Psoas muscle (tissue), 8 donors: ENCODE data around the gene ETDB. TPM values are rescaled to one million over a fixed set of nuclear protein-coding genes. Genes with fewer than 3 reads are reported as not detected.
"Not testable (repeated sequence)": the region's sequence is repeated elsewhere in the genome, so short reads cannot be mapped to it uniquely, and the experiment has no call there.

Experiments used
- ATAC-seq, 4 donors: fragments of 200-7000 bp; cut with Tn5 transposase; one replicate each; pipeline ENCODE4 v1.9.1; 2020; ENCODE audit warnings: moderate library complexity in 3 of 4, mild to moderate bottlenecking in 2 of 4
- DNase-seq, 2 donors: peaks; one replicate each; pipeline ENCODE4 v3.0.0-alpha.2; 2020
- H3K27ac ChIP-seq: fragments of 200-600 bp; one replicate; pipeline ENCODE4 v1.8.0; 2022
- H3K27me3 ChIP-seq, 3 donors: fragments of 200-600 bp in 1 of 3; one replicate each; pipeline versions ENCODE4 v1.6.1 to v1.8.0; 2013 to 2022; ENCODE audit warnings: low read length in 2 of 3, mild to moderate bottlenecking in 2 of 3, moderate library complexity in 1 of 3; ENCODE audit not compliant: insufficient read depth in 3 of 3
- H3K36me3 ChIP-seq, 2 donors: fragments of 200-600 bp in 1 of 2; one replicate each; pipeline versions ENCODE4 v1.6.1 to v1.8.0; 2013 to 2022; ENCODE audit warnings: low read depth in 1 of 2, mild to moderate bottlenecking in 1 of 2, moderate library complexity in 1 of 2; ENCODE audit not compliant: insufficient read depth in 1 of 2
- H3K4me1 ChIP-seq: fragments of 200-600 bp; one replicate; pipeline ENCODE4 v1.8.0; 2022
- H3K4me3 ChIP-seq: fragments of 200-600 bp; one replicate; pipeline ENCODE4 v1.8.0; 2022; ENCODE audit warnings: mild to moderate bottlenecking
- H3K9me3 ChIP-seq: fragments of 200-600 bp; one replicate; pipeline ENCODE4 v1.8.0; 2022
- WGBS, 3 donors: extraction: QIAGEN DNeasy Blood & Tissue Kit; methylation state at CpG; one replicate each; pipeline versions ENCODE4 v1.1.6 to v1.1.7; 2013; 5-methylcytosine and 5-hydroxymethylcytosine counted together
- intact Hi-C, 2 donors: fragments of 100-400 bp; cut with DNase I; formaldehyde crosslinking; loops; one replicate each; pipeline versions ENCODE4 v1.11.0 to v1.14.2; 2022
- long read RNA-seq, 2 donors: library from polyadenylated mRNA; unstranded; transcript quantifications; one replicate each; pipeline ENCODE4 v2.0.0, GENCODE V29; 2021
- polyA plus RNA-seq, 3 donors: library from polyadenylated mRNA; stranded (reverse); fragments of 200-250 nt; gene quantifications; one replicate each; pipeline ENCODE4 v1.2.3, GENCODE V29; 2013
- total RNA-seq, 4 donors: library from RNA; stranded (reverse); fragmentation: NEBNext Ultra II Directional in 2 of 4; extraction: Animal tissue kit (Norgen Biotek cat#: 25700) in 2 of 4; gene quantifications; one replicate each; pipeline versions ENCODE4 v1.2.1 to v1.2.4, GENCODE V29; 2021 to 2023
- TF ChIP-seq, protein P1 (sequence below): fragments of 200-600 bp; IDR thresholded peaks from one replicate; pipeline ENCODE4 v1.8.0; 2022; ENCODE audit warnings: antibody characterized with exemption
- donor health status: healthy with polysubstance abuse.
- donor health status: DM: no; HTN: no; CAD: no; lungs with moderate emphysema.
- donor health status: Bipolar disorder and iron deficiency.
- donor health status: healthy.
- donor health status: DM: yes; HTN: yes; CAD: no.
- donor health status: DM: no; HTN: no; CAD: no.
- donor health status: DM: no; HTN: no; CAD: no.
- donor health status: DM: yes; HTN: yes; CAD: no.

ETDB gene
- total RNA-seq (not detected), polyA plus RNA-seq (not detected)
- long read RNA-seq, donor 1 = 0 reads
- long read RNA-seq, donor 2 = 0 reads

DNA sequence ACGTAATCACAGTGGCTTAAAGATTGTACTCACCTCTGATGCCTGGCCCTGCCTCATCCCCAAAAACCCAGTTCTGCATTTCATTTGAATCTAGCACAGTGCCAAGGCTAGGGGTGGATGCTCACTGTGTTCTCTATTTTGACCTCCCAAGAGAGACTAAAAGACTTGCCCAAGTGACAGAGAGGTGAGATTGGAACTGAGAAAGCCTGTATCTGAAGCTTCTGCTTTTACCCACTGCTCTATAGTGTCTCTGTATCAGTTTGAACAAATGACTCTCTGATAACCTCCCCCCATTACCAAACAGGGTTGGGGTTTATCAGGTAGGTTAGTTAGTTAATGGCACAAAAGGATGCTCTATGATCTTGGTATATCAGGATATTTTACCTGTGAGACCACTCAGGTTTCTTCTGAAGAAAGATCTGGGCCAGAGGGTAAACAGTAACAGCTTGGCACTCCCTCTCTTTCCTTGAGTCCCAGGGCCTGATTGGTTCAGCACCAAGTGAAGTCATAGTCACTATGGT lies at the start of gene ETDB:
Gene ETDB, minus strand, starts transcription at position 471 of the 521 bp plus-strand sequence. CDS start 1,265 bp downstream, outside the sequence.
- no CpG with 5 or more reads among the region's 1 CpG for WGBS, 3 donors
- not testable (repeated sequence) for H3K4me1 ChIP-seq

DNA sequence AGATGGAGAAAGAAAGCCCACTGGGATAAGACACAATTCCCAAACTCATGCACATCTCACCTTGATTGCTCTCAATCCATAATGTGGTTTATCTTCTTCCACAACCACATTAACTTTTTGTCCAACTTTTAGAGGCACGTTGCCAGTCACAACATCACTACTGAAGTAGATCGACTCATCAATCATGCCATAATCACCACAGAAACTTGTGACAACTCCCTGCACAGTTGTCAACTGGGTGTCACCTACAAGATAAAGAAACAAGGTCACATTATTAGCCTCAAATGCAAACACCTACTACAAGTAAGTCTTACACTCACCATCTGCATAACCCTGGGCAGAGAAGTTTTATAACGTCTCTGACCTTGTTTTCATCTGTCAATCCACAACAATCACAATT lies 49.2 kb upstream of the ETDB start:
- H3K27ac ChIP-seq, H3K4me3 ChIP-seq, ATAC-seq, H3K36me3 ChIP-seq, DNase-seq, H3K4me1 ChIP-seq, intact Hi-C loops, H3K27me3 ChIP-seq, H3K9me3 ChIP-seq: not testable (repeated sequence)
- WGBS, 3 donors = 67 to 80% (median 76%) methylated on average over 3 of the region's 3 CpGs

More for the DNA sequence above, at the start of gene ETDB:
- H3K27me3 ChIP-seq, H3K4me3 ChIP-seq, H3K27ac ChIP-seq, H3K9me3 ChIP-seq, H3K36me3 ChIP-seq, ATAC-seq, intact Hi-C loops, DNase-seq: not testable (repeated sequence)

DNA sequence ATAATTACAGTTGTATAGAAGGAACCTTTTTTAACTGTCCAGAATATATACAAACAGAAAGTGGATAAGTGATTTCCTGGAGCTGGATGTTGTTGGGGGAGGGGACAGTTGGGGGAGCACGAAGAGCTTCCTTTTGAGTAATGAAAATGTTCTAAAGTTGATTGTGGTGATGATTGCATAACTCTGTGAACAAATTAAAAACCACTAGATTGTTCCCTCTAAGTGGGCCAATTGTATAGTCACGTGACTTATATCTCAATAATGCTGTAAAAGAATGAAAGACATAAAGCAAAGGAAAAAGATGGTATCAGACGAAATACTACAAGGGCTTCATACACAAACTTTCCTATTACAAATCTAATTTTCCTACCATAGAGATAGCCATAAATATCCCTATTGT lies 48.2 kb upstream of the ETDB start:
- TF ChIP-seq, protein P1, sequence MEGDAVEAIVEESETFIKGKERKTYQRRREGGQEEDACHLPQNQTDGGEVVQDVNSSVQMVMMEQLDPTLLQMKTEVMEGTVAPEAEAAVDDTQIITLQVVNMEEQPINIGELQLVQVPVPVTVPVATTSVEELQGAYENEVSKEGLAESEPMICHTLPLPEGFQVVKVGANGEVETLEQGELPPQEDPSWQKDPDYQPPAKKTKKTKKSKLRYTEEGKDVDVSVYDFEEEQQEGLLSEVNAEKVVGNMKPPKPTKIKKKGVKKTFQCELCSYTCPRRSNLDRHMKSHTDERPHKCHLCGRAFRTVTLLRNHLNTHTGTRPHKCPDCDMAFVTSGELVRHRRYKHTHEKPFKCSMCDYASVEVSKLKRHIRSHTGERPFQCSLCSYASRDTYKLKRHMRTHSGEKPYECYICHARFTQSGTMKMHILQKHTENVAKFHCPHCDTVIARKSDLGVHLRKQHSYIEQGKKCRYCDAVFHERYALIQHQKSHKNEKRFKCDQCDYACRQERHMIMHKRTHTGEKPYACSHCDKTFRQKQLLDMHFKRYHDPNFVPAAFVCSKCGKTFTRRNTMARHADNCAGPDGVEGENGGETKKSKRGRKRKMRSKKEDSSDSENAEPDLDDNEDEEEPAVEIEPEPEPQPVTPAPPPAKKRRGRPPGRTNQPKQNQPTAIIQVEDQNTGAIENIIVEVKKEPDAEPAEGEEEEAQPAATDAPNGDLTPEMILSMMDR = no peak
- H3K27ac ChIP-seq = no peak overlapping the region
- intact Hi-C loops = no loop called here
- H3K9me3 ChIP-seq = no peaks in the 10 kb centered on the region
- no peak overlapping the region for H3K4me3 ChIP-seq
- H3K27me3 ChIP-seq = no peaks in the 10 kb centered on the region
- DNase-seq = no peak
- no peaks in the 10 kb centered on the region for H3K36me3 ChIP-seq
- no peaks in the 10 kb centered on the region for H3K4me1 ChIP-seq
- no peak for ATAC-seq
- WGBS, 3 donors = 50 to 70% (median 50%) methylated on average over 3 of the region's 3 CpGs

DNA sequence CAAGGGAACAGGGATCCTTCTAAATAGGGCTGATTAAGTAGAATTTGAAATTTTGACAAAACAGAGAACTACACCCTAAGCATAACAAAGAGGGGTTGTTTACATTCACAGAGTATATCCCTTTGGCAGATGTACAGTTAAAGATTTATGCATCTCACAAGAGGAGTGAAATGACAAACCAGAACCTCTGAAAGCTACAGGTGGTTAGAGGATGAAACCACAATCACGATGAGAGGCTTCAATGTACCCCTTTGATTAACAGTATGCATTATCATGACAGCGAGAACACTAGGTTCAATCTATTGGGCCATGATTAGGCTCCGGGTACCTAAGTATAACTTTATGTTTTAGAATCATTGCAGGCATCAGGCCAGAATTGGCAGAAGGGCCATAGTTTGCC lies 34.4 kb upstream of the ETDB start:
- H3K27me3 ChIP-seq, intact Hi-C loops, ATAC-seq, H3K27ac ChIP-seq, DNase-seq, H3K9me3 ChIP-seq, H3K36me3 ChIP-seq, H3K4me3 ChIP-seq, H3K4me1 ChIP-seq: not testable (repeated sequence)
- no CpG with 5 or more reads among the region's 3 CpGs for WGBS, 3 donors

DNA sequence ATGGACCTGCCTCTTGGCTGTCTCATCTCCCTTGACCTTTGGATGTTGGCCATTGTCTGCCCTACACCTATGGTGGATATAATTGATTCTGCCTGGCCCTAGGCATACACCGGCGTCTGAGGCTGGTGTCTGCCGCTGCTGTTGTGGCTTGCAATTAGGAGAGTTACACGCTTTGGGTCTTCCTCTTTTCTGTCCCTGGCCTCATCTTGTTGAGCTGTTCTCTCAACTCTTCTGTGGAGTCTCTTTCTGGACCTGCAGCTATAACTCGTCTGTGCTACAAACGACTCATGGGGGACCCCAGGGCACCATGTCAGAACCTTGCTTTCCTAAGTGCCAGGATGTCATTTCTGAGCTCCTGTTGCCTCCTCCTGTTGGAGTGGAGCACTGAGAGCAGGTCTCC lies 5.8 kb upstream of the ETDB start:
- H3K27ac ChIP-seq, ATAC-seq, H3K27me3 ChIP-seq, H3K9me3 ChIP-seq, intact Hi-C loops, H3K4me1 ChIP-seq, DNase-seq, H3K4me3 ChIP-seq, H3K36me3 ChIP-seq: not testable (repeated sequence)
- WGBS, 3 donors = no CpG with 5 or more reads among the region's 6 CpGs

DNA sequence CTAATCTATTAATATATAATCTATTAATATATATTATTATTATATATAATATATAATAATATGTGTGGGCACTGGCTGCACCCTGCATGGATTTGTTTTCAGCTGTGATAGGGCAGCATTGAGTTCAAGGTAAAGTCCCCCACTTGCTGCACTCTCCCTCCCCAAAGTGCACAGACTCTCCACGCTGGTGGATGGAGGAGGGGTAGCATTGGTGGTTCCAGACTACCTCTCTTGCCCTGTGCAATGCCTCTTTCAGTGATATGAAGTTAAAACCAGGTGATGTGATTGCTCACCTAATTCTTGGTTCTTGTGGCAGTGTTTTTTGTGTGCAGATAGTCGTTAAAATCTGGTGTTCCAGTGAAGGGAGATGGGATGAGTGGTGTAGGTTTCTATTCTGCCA lies 4.3 kb downstream of the ETDB start:
- H3K36me3 ChIP-seq, intact Hi-C loops, H3K9me3 ChIP-seq, H3K27me3 ChIP-seq, DNase-seq, H3K4me3 ChIP-seq, H3K27ac ChIP-seq, ATAC-seq, H3K4me1 ChIP-seq: not testable (repeated sequence)
- WGBS, 3 donors = no CpG with 5 or more reads among the region's 2 CpGs

DNA sequence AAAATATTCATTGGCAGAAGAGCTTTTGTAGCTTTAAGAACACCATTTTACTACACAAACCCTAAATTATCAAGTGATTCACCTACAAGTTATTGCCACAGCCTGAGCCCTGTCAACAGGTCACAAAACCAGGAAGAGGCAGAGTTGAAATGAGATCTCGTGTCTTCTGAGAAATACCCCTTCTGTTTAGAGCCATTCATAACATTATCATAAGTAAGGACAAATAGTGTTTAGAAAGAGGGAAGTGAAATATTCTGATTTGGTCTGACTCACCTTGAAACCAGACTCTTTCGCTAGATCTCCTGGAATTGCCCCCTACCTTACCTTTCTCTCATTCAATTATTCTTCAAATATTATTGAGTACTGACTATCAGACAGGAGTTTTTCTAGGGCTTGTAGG lies 5.9 kb downstream of the ETDB start:
- Histone ChIP-seq H3K9me3 (no peaks in the 10 kb centered on the region), H3K4me3 (no peak overlapping the region), H3K4me1 (no peaks in the 10 kb centered on the region), H3K36me3 (no peaks in the 10 kb centered on the region), H3K27ac (no peak overlapping the region), H3K27me3 (peaks cover 0 to 6% (median 0%) of the 10 kb centered on the region in 3 donors)
- DNase-seq (no peak), ATAC-seq (no peak)
- intact Hi-C loops = no loop called here
- TF ChIP-seq, protein P1 = no peak
- 69 to 73% (median 72%) methylated on average over 2 of the region's 2 CpGs for WGBS, 3 donors
